ENCODE data around the gene RASD2.

GRCh38 chr22:35563211-35563610 lies 22.6 kb downstream of the RASD2 start:
- TF ChIP-seq CTCF (conservative IDR thresholded peaks at IDR 0.05; ENCODE audit: low read length) (no peak), EZH2phosphoT487 (IDR thresholded peaks at IDR 0.05; ENCODE audit: borderline replicate concordance) (no peak)

Measured in Loucy (cell line).